SU-DHL-6 (cell line): ENCODE measurements around the gene DCTN3.

Source experiments
- H2AFZ ChIP-seq: fragments of 200-600 bp; sonication (generic); 2 replicates; pipeline ENCODE4 v1.6.1; 2014; ENCODE audit warnings: low read depth, mild to moderate bottlenecking, moderate library complexity, mixed read lengths, antibody characterized with exemption, low read length; ENCODE audit not compliant: severe bottlenecking
- H3F3A ChIP-seq: fragments of 200-600 bp; shearing (Covaris generic); 2 replicates; pipeline ENCODE4 v1.6.0; 2016; ENCODE audit warnings: antibody characterized with exemption, mild to moderate bottlenecking; ENCODE audit not compliant: insufficient read depth
- H3K27ac ChIP-seq: fragments of 200-600 bp; sonication (generic); 2 replicates; pipeline ENCODE4 v1.5.1; 2016; ENCODE audit warnings: low read depth, mild to moderate bottlenecking, low read length, moderate library complexity, mixed read lengths
- H3K27me3 ChIP-seq: fragments of 200-600 bp; sonication (generic), shearing (Covaris generic); 2 replicates; pipeline ENCODE4 v1.6.0; 2014; ENCODE audit warnings: mild to moderate bottlenecking, low read length
- H3K36me3 ChIP-seq: fragments of 200-600 bp; sonication (generic); 2 replicates; pipeline ENCODE4 v1.6.1; 2014; ENCODE audit warnings: mild to moderate bottlenecking, low read length, mixed read lengths
- H3K4me2 ChIP-seq: fragments of 300-600, 200-600 bp; shearing (Covaris generic), sonication (generic); 2 replicates; pipeline ENCODE4 v1.6.0; 2014; ENCODE audit warnings: low read length, low read depth, mild to moderate bottlenecking; ENCODE audit not compliant: poor library complexity, severe bottlenecking
- H3K4me3 ChIP-seq: fragments of 200-600 bp; sonication (generic); 2 replicates; pipeline ENCODE4 v1.5.1; 2014; ENCODE audit warnings: antibody characterized with exemption, low read length, mild to moderate bottlenecking, mixed read lengths; ENCODE audit not compliant: insufficient read depth, poor library complexity, severe bottlenecking
- H3K79me2 ChIP-seq: fragments of 200-600 bp; sonication (generic); 2 replicates; pipeline ENCODE4 v1.6.1; 2014; ENCODE audit warnings: mild to moderate bottlenecking, low read length, moderate library complexity; ENCODE audit not compliant: insufficient read depth
- H3K9ac ChIP-seq: fragments of 200-600 bp; sonication (generic); 2 replicates; pipeline ENCODE4 v1.7.0; 2014; ENCODE audit warnings: mild to moderate bottlenecking, low read length
- H3K9me2 ChIP-seq: fragments of 200-600 bp; sonication (generic); replicated peaks from 2 replicates; pipeline ENCODE4 v1.6.1; 2014; ENCODE audit warnings: low read length; ENCODE audit not compliant: insufficient read depth
- H3K9me3 ChIP-seq: fragments of 200-600 bp; sonication (generic); 2 replicates; pipeline ENCODE4 v1.6.1; 2014; ENCODE audit warnings: low read length, mixed read lengths; ENCODE audit not compliant: insufficient read depth
- H4K20me1 ChIP-seq: fragments of 200-600 bp; sonication (generic); 2 replicates; pipeline ENCODE4 v1.6.1; 2014; ENCODE audit warnings: low read depth, mild to moderate bottlenecking, antibody characterized with exemption, low read length, moderate library complexity, mixed read lengths
- EZH2phosphoT487 ChIP-seq: fragments of 200-600 bp; sonication (generic), shearing (Covaris generic); conservative IDR thresholded peaks from 2 replicates; pipeline ENCODE4 v1.6.1; 2018; ENCODE audit warnings: mild to moderate bottlenecking, antibody characterized with exemption, low read length, moderate library complexity, mixed read lengths
- TF ChIP-seq, protein P1 (sequence below): fragments of 200-600 bp; sonication (generic); IDR thresholded peaks from one replicate; pipeline ENCODE4 v1.5.1; 2017; ENCODE audit warnings: antibody characterized with exemption, mild to moderate bottlenecking, low read length, moderate library complexity; ENCODE audit not compliant: insufficient read depth, poor library complexity, severe bottlenecking

The DCTN3 gene

DNA sequence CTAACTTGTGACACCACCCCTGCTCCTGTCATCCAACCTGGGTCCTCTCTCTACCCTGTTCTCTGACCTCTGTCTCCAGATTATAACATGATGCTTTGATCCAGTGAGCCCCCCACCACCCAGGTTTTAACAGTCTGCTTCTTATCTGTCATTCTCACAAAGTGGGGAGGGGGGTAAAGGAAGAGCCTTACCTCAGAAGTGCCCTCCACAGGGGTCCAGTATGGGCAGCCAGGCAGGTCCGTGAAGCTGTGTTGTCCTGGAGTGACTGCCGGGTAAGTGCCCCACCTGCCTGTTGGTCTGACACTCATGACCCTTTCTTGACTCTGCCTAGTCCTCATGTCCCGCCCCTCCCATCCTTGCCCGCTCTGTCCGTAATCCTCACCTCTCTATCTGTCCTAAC is 35.1 kb upstream of the DCTN3 start:
- TF ChIP-seq, protein P1, sequence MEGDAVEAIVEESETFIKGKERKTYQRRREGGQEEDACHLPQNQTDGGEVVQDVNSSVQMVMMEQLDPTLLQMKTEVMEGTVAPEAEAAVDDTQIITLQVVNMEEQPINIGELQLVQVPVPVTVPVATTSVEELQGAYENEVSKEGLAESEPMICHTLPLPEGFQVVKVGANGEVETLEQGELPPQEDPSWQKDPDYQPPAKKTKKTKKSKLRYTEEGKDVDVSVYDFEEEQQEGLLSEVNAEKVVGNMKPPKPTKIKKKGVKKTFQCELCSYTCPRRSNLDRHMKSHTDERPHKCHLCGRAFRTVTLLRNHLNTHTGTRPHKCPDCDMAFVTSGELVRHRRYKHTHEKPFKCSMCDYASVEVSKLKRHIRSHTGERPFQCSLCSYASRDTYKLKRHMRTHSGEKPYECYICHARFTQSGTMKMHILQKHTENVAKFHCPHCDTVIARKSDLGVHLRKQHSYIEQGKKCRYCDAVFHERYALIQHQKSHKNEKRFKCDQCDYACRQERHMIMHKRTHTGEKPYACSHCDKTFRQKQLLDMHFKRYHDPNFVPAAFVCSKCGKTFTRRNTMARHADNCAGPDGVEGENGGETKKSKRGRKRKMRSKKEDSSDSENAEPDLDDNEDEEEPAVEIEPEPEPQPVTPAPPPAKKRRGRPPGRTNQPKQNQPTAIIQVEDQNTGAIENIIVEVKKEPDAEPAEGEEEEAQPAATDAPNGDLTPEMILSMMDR, result no peak
- no peak for TF ChIP-seq EZH2phosphoT487
- no peak overlapping the region for H2AFZ ChIP-seq
- H3K79me2 ChIP-seq, result no peaks in the 10 kb centered on the region
- H3K9me2 ChIP-seq, result no peaks in the 10 kb centered on the region
- no peak overlapping the region for H3K4me2 ChIP-seq
- H3F3A ChIP-seq, result no peaks in the 10 kb centered on the region
- no peak overlapping the region for H3K9ac ChIP-seq
- no peak overlapping the region for H3K27ac ChIP-seq
- no peaks in the 10 kb centered on the region for H3K9me3 ChIP-seq
- no peaks in the 10 kb centered on the region for H3K36me3 ChIP-seq
- no peak overlapping the region for H3K4me3 ChIP-seq
- no peaks in the 10 kb centered on the region for H4K20me1 ChIP-seq
- no peaks in the 10 kb centered on the region for H3K27me3 ChIP-seq

DNA sequence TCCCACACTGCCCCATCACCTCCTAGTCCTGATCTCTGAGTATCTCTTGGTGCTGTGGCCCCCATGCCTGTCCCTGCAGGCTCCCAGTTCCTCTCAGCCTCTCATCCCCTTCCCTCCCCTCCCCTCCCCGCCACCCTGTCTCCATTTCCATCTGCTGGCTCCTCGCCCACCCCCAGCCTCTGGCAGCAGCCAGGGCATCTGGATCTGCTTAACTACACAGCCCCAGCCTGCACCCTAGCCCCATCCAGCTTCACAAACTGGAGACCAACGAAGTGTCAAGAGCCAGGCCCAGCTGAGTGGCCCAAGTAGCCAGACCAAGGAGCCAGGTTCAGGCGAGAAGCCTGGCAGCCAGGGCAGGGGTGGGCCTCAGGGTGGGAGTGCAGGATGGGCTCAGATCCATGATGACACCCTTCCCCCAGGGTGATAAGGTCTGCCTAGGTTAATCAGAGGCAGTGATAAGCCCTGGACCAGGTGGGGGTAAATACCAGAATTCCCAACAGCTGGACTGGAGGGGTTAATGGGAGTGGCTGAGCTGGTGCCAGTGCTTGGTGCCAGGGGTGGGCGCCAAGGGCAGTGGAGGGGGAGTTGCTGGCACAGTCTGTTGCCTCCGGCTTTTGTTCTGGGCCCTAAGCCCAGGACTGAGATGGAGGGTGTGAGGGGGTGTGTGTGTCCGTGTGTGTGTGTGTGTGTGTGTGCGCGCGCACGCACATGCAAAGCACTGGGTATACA is 34.2 kb upstream of the DCTN3 start:
- Histone ChIP-seq H3K27ac (no peak overlapping the region), H2AFZ (no peak overlapping the region), H4K20me1 (no peaks in the 10 kb centered on the region), H3K4me2 (no peak overlapping the region), H3K9me3 (no peaks in the 10 kb centered on the region), H3K9ac (no peak overlapping the region), H3K27me3 (no peaks in the 10 kb centered on the region), H3F3A (no peaks in the 10 kb centered on the region), H3K4me3 (no peak overlapping the region), H3K79me2 (no peaks in the 10 kb centered on the region), H3K9me2 (no peaks in the 10 kb centered on the region), H3K36me3 (no peaks in the 10 kb centered on the region)
- TF ChIP-seq, protein P1, result no peak
- TF ChIP-seq EZH2phosphoT487, result no peak

DNA sequence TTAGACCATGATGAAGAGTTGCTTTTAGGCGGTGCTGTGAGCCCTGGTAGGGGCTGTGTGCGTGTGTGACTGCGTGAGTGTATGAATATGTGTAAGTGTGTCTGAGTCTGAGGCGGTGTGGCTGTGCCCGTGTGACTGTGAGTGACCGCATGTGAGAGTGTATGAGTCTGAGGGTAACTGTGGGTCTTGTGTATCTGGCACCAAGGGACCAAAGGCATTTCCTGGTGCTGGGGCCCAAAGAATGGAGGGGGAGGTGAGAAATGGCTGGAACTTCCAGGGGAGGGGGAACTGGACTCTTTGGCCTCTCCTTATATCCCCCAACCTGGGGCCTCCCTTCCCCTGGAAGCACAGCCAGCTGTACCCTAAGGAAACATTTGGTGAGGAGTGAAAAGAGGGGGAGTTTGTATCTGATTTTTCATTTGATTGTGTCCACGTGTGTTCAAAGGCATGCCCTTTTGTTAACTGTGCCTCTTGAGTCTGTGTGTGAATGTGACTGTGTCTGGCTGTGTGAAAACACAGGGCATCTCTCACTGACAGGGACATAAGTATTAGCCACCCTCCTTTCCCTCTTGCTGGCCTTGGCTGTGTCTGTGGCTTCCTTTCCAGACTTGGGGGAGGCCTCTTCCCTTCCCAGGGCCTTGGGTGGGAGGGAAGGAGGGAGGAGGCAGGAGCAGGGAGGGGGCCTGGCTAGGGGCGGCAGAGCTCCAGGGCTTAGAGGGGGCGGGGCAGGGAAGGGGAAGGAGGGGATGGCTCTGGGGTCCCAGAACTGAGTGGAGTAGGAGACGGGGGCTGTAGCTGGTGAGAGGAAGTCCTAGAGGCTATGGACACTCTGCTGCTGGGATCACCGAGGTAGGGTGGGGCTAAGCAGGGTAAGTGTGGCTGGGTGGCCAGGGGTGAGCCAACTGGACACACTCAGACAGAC is 33.1 kb upstream of the DCTN3 start:
- no peak overlapping the region for H3K4me2 ChIP-seq
- H3K79me2 ChIP-seq, result no peaks in the 10 kb centered on the region
- H3K9ac ChIP-seq, result no peak overlapping the region
- no peak overlapping the region for H2AFZ ChIP-seq
- H3K27me3 ChIP-seq, result no peaks in the 10 kb centered on the region
- H3K36me3 ChIP-seq, result no peaks in the 10 kb centered on the region
- no peaks in the 10 kb centered on the region for H3K9me2 ChIP-seq
- no peak for TF ChIP-seq EZH2phosphoT487
- TF ChIP-seq, protein P1, result no peak
- no peaks in the 10 kb centered on the region for H3F3A ChIP-seq
- no peak overlapping the region for H3K27ac ChIP-seq
- no peak overlapping the region for H3K4me3 ChIP-seq
- H3K9me3 ChIP-seq, result no peaks in the 10 kb centered on the region
- no peaks in the 10 kb centered on the region for H4K20me1 ChIP-seq
